Measurements from ENCODE around the gene ENDOU. TPM values are rescaled to one million over a fixed set of nuclear protein-coding genes. Genes with fewer than 3 reads are reported as not detected.
A peak's percentile ranks its signal among the peaks of the same experiment; 100 is the strongest.

The ENDOU gene
- polyA plus RNA-seq, 3 donors = 0.17 to 0.40 TPM; not detected in 1

DNA sequence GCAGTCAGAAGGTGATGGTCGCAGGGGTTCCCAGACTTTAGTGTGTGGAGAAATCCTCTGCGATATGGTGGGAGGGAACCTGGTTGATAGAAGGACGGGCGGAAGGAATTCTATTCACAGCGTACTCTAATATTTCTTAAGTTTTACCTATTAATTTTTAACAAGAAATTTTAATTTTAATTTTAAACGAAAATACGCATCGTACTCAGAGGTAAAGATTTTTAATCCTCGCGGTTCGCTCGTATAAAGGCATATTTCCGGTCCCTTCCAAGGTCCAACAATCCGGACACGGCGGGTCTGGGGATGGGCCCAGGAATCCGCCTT is 47.4 kb upstream of the ENDOU start:
- no peak overlapping the region for H3K27ac ChIP-seq (ENCODE audit: low read depth in 1 of 2, low read length in 2 of 2)
- intact Hi-C loops (cut with micrococcal nuclease) = no loop called here
- H3K79me2 ChIP-seq (ENCODE audit: insufficient read depth, low read length) = peaks cover 9% of the 10 kb centered on the region
- H3K4me2 ChIP-seq (replicated peaks; ENCODE audit: extremely low read depth, low read length, poor library complexity, severe bottlenecking) = peak overlapping the region; percentile 86
- Mint-ChIP-seq H3K4me1 (peaks cover 47% of the 10 kb centered on the region), H3K36me3 (peaks cover 0 to 2% of the 10 kb centered on the region in 2 donors), H3K9me3 (peaks cover 0 to 5% (median 0%) of the 10 kb centered on the region in 7 donors), H3K27ac (peak overlapping the region in 4 of 7 donors; percentile 46 to 82 (median 54)), H3K4me3 (peak overlapping the region; percentile 69 to 79), H3K27me3 (ENCODE audit: low read depth in 3 of 3) (peaks cover 2 to 13% (median 2%) of the 10 kb centered on the region in 3 donors)
- H3K36me3 ChIP-seq (replicated peaks in 1 of 2; ENCODE audit: control insufficient read depth in 1 of 2, insufficient read depth in 2 of 2, low read length in 2 of 2) = no peaks in the 10 kb centered on the region
- H3K9me3 ChIP-seq (replicated peaks in 1 of 2; ENCODE audit: control insufficient read depth in 1 of 2, insufficient read depth in 1 of 2, low read length in 2 of 2) = no peaks in the 10 kb centered on the region
- no peak overlapping the region for H3K9ac ChIP-seq (ENCODE audit: insufficient read depth, low read length, poor library complexity, severe bottlenecking)
- H2AFZ ChIP-seq (ENCODE audit: insufficient read depth, low read depth, low read length, poor library complexity, severe bottlenecking) = peak overlapping the region; percentile 83
- no peaks in the 10 kb centered on the region for H3K27me3 ChIP-seq (ENCODE audit: control insufficient read depth in 2 of 2, insufficient read depth in 2 of 2, low read length in 2 of 2)
- WGBS (ENCODE audit: insufficient coverage) = 0% methylated on average over 12 of the region's 17 CpGs
- TF ChIP-seq, protein P1, sequence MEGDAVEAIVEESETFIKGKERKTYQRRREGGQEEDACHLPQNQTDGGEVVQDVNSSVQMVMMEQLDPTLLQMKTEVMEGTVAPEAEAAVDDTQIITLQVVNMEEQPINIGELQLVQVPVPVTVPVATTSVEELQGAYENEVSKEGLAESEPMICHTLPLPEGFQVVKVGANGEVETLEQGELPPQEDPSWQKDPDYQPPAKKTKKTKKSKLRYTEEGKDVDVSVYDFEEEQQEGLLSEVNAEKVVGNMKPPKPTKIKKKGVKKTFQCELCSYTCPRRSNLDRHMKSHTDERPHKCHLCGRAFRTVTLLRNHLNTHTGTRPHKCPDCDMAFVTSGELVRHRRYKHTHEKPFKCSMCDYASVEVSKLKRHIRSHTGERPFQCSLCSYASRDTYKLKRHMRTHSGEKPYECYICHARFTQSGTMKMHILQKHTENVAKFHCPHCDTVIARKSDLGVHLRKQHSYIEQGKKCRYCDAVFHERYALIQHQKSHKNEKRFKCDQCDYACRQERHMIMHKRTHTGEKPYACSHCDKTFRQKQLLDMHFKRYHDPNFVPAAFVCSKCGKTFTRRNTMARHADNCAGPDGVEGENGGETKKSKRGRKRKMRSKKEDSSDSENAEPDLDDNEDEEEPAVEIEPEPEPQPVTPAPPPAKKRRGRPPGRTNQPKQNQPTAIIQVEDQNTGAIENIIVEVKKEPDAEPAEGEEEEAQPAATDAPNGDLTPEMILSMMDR (IDR thresholded peaks at IDR 0.05) = no peak
- H3K4me1 ChIP-seq (ENCODE audit: control insufficient read depth in 1 of 2, insufficient read depth in 2 of 2, low read length in 2 of 2) = peaks cover 55 to 58% of the 10 kb centered on the region in 2 donors
- H3K4me3 ChIP-seq (replicated peaks in 1 of 3; ENCODE audit: low read depth in 2 of 3, low read length in 3 of 3) = peak overlapping the region; percentile 33 to 79 (median 39)
- peaks cover 31% of the 10 kb centered on the region for H4K20me1 ChIP-seq (ENCODE audit: insufficient read depth, low read length)
- DNase-seq = no peak

DNA sequence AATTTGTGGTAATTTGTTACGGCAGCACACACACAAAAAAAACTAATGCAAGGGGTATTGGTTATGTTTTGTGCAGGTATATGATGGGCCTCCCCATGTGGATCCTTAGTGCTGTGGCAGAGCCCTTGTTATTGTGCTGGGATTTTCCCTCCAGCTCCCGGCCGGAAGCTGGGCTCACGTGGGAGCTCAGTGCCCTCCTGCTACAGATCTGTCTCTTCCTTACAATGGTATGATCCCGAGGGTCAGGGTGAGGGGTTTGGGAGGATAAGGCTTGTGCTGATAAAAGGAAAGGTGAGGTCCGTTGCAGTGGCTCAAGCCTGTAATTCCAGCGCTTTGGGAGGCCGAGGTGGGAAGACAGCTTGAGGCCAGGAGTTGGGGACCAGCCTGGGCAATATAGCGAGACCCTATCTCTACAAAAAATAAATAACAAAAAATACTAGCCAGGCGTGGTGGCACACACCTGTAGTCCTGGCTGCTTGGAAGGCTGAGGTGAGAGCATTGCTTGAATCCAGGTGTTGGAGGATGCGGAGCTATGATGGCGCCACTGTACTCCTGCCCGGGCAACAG is 46.9 kb upstream of the ENDOU start:
- peak overlapping the region; percentile 68 to 79 for H3K4me3 Mint-ChIP-seq
- intact Hi-C loops (cut with micrococcal nuclease) = no loop called here
- Histone ChIP-seq H3K79me2 (ENCODE audit: insufficient read depth, low read length) (peaks cover 9% of the 10 kb centered on the region), H3K4me1 (ENCODE audit: control insufficient read depth in 1 of 2, insufficient read depth in 2 of 2, low read length in 2 of 2) (peaks cover 49 to 53% of the 10 kb centered on the region in 2 donors), H3K27me3 (ENCODE audit: control insufficient read depth in 2 of 2, insufficient read depth in 2 of 2, low read length in 2 of 2) (no peaks in the 10 kb centered on the region), H4K20me1 (ENCODE audit: insufficient read depth, low read length) (peaks cover 28% of the 10 kb centered on the region), H3K27ac (ENCODE audit: low read depth in 1 of 2, low read length in 2 of 2) (no peak overlapping the region), H3K9me3 (replicated peaks in 1 of 2; ENCODE audit: control insufficient read depth in 1 of 2, insufficient read depth in 1 of 2, low read length in 2 of 2) (no peaks in the 10 kb centered on the region), H2AFZ (ENCODE audit: insufficient read depth, low read depth, low read length, poor library complexity, severe bottlenecking) (peak overlapping the region; percentile 83), H3K4me2 (replicated peaks; ENCODE audit: extremely low read depth, low read length, poor library complexity, severe bottlenecking) (no peak overlapping the region), H3K4me3 (replicated peaks in 1 of 3; ENCODE audit: low read depth in 2 of 3, low read length in 3 of 3) (peak overlapping the region in 1 of 3 experiments; percentile 79), H3K36me3 (replicated peaks in 1 of 2; ENCODE audit: control insufficient read depth in 1 of 2, insufficient read depth in 2 of 2, low read length in 2 of 2) (no peaks in the 10 kb centered on the region), H3K9ac (ENCODE audit: insufficient read depth, low read length, poor library complexity, severe bottlenecking) (no peak overlapping the region)
- peaks cover 42% of the 10 kb centered on the region for H3K4me1 Mint-ChIP-seq
- H3K9me3 Mint-ChIP-seq = peaks cover 0 to 5% (median 0%) of the 10 kb centered on the region in 7 donors
- peaks cover 2 to 13% (median 7%) of the 10 kb centered on the region in 3 donors for H3K27me3 Mint-ChIP-seq (ENCODE audit: low read depth in 3 of 3)
- no peak for DNase-seq
- 89% methylated on average over 8 of the region's 13 CpGs for WGBS (ENCODE audit: insufficient coverage)
- H3K27ac Mint-ChIP-seq = peak overlapping the region in 3 of 7 donors; percentile 53 to 82 (median 54)
- TF ChIP-seq, protein P1 (IDR thresholded peaks at IDR 0.05) = no peak
- peaks cover 0 to 2% of the 10 kb centered on the region in 2 donors for H3K36me3 Mint-ChIP-seq
